Esophagus squamous epithelium (tissue), 5 donors: ENCODE measurements around the gene PTPRC. TPM values are rescaled to one million over a fixed set of nuclear protein-coding genes. Genes with fewer than 3 reads are reported as not detected.

ENCODE experiments used
- DNase-seq: peaks from one replicate; lab custom pipeline; 2025; lab: John Stamatoyannopoulos, UW
- H3K27ac ChIP-seq, 4 donors: fragments of 200-600 bp; sonication (generic); one replicate each; pipeline ENCODE4 v1.5.1; 2016 to 2019; ENCODE audit warnings: mild to moderate bottlenecking in 1 of 4
- H3K27me3 ChIP-seq, 4 donors: fragments of 200-600 bp; sonication (generic); 1 replicate in 3 of 4; 2 replicates in 1 of 4; pipeline versions ENCODE4 v1.5.1 to v1.6.0; 2017 to 2021; ENCODE audit warnings: antibody characterized with exemption in 1 of 4
- H3K36me3 ChIP-seq, 3 donors: fragments of 200-600 bp; sonication (generic); one replicate each; pipeline ENCODE4 v1.5.1; 2016 to 2019
- H3K4me1 ChIP-seq, 3 donors: fragments of 200-600 bp; sonication (generic); one replicate each; pipeline ENCODE4 v1.5.1; 2017 to 2019
- H3K4me3 ChIP-seq, 4 donors: fragments of 200-600 bp; sonication (generic); 1 replicate in 3 of 4; 2 replicates in 1 of 4; pipeline ENCODE4 v1.5.1; 2016 to 2019; ENCODE audit warnings: mild to moderate bottlenecking in 2 of 4, moderate library complexity in 1 of 4
- H3K9me3 ChIP-seq, 3 donors: fragments of 200-600 bp; sonication (generic); one replicate each; pipeline ENCODE4 v1.5.1; 2016 to 2019
- POLR2A ChIP-seq, 4 donors: fragments of 450-650 bp; IDR thresholded peaks; one replicate each; pipeline ENCODE4 v1.6.1; 2017; ENCODE audit warnings: antibody characterized with exemption in 4 of 4, mild to moderate bottlenecking in 4 of 4, moderate library complexity in 3 of 4
- WGBS, 2 donors: methylation state at CpG; one replicate each; pipeline ENCODE4 v1.1.5; 2018; 5-methylcytosine and 5-hydroxymethylcytosine counted together
- intact Hi-C: fragments of 100-400 bp; cut with DNase I; formaldehyde crosslinking; loops from one replicate; pipeline ENCODE4 v1.15.0; 2022
- total RNA-seq, 4 donors: library from RNA; depleted of rRNA; stranded (reverse); fragments of >200 nt; gene quantifications; one replicate each; pipeline ENCODE4 v1.1.0, GENCODE V29; 2016
- TF ChIP-seq, protein P1 (sequence below), 6 experiments: fragments of 450-650 bp in 4 of 6; fragments of 200-600 bp in 2 of 6; sonication (generic) in 2 of 6; IDR thresholded peaks; one replicate each; pipeline ENCODE4 v1.5.1; 2016 to 2019; ENCODE audit warnings: antibody characterized with exemption in 6 of 6, mild to moderate bottlenecking in 4 of 6, moderate library complexity in 4 of 6
- donor health status: DM: yes; HTN: yes; CAD: no.

Gene PTPRC
- total RNA-seq, 4 donors from 2014 or later: 9.2 to 39.1 (median 14.9) TPM

DNA sequence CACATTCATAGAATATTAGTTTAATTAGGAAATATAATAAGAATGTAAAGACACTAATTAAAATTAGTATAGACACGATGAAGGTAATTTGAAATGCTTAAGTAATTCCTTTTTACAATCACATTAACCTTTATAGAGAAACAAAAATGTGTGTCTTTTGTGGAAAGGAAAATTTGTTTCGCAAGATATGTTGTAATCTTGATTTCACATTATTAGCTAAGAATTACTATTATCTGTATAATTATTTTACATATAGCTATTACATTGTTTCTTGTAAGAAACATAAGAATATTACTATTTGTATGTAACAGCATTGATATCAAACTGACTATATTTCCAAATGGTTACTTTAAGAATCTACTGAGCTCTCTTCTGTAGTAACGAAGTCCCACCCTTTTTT, 111.2 kb downstream of the PTPRC start:
- H3K36me3 ChIP-seq: no peaks in the 10 kb centered on the region
- no peaks in the 10 kb centered on the region for H3K9me3 ChIP-seq
- TF ChIP-seq POLR2A (IDR thresholded peaks at IDR 0.05): no peak
- TF ChIP-seq, protein P1, sequence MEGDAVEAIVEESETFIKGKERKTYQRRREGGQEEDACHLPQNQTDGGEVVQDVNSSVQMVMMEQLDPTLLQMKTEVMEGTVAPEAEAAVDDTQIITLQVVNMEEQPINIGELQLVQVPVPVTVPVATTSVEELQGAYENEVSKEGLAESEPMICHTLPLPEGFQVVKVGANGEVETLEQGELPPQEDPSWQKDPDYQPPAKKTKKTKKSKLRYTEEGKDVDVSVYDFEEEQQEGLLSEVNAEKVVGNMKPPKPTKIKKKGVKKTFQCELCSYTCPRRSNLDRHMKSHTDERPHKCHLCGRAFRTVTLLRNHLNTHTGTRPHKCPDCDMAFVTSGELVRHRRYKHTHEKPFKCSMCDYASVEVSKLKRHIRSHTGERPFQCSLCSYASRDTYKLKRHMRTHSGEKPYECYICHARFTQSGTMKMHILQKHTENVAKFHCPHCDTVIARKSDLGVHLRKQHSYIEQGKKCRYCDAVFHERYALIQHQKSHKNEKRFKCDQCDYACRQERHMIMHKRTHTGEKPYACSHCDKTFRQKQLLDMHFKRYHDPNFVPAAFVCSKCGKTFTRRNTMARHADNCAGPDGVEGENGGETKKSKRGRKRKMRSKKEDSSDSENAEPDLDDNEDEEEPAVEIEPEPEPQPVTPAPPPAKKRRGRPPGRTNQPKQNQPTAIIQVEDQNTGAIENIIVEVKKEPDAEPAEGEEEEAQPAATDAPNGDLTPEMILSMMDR (IDR thresholded peaks at IDR 0.05): no peak
- H3K4me3 ChIP-seq: no peak overlapping the region
- 61 to 64% methylated on average over 3 of the region's 3 CpGs for WGBS, 2 donors
- no peak for DNase-seq
- intact Hi-C loops: no loop called here
- no peaks in the 10 kb centered on the region for H3K4me1 ChIP-seq
- H3K27me3 ChIP-seq: no peaks in the 10 kb centered on the region
- no peak overlapping the region for H3K27ac ChIP-seq

DNA sequence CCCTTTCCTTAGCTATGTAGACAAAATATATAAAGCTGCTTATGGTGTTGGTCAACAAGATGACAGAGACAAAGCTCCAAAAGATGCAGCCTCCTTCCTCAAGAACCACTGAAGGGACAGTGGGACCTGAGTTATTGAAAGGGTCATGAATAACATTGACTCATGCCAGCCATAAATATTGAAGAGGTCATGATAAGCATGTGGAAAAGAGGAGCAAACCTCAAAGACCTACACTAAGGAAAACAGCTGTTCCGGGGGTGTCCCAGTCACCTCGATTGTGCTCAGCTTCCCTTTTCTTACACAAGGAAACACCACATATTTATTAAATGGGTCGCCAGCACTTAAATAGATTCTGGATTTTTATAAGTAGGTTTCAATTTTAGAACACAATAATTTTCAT, 112.9 kb downstream of the PTPRC start:
- no peak for DNase-seq
- Histone ChIP-seq H3K4me3 (no peak overlapping the region), H3K36me3 (no peaks in the 10 kb centered on the region), H3K27me3 (no peaks in the 10 kb centered on the region), H3K9me3 (no peaks in the 10 kb centered on the region), H3K27ac (no peak overlapping the region), H3K4me1 (no peaks in the 10 kb centered on the region)
- TF ChIP-seq, protein P1 (IDR thresholded peaks at IDR 0.05): no peak
- TF ChIP-seq POLR2A (IDR thresholded peaks at IDR 0.05): no peak
- 63 to 69% methylated on average over 3 of the region's 3 CpGs for WGBS, 2 donors
- intact Hi-C loops: no loop called here

DNA sequence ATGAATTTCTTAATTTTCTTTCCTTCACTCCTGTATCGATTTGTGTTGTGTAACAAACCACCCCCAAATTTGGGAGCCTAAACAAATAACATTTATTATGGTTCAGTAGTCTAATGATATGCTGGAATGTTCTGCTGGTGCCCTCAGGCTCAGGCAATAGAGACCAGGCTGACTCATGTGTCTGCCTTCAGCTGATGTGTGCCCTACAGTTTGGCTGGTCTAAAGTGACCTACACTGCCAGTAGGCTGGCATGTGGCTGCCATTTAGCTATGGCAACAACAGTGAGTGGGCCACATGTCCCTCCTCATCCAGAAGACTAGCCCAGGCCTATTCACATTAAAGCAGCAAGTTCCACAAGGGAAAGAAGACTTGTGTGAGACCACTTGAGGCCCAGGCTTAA, 115.8 kb downstream of the PTPRC start:
- WGBS, 2 donors: 56 to 71% methylated on average over 1 of the region's 1 CpG
- no peak for DNase-seq
- TF ChIP-seq POLR2A (IDR thresholded peaks at IDR 0.05): no peak
- TF ChIP-seq, protein P1 (IDR thresholded peaks at IDR 0.05): no peak
- Histone ChIP-seq H3K9me3 (no peaks in the 10 kb centered on the region), H3K36me3 (no peaks in the 10 kb centered on the region), H3K4me3 (no peak overlapping the region), H3K27me3 (no peaks in the 10 kb centered on the region), H3K27ac (no peak overlapping the region), H3K4me1 (no peaks in the 10 kb centered on the region)
- intact Hi-C loops: no loop called here

DNA sequence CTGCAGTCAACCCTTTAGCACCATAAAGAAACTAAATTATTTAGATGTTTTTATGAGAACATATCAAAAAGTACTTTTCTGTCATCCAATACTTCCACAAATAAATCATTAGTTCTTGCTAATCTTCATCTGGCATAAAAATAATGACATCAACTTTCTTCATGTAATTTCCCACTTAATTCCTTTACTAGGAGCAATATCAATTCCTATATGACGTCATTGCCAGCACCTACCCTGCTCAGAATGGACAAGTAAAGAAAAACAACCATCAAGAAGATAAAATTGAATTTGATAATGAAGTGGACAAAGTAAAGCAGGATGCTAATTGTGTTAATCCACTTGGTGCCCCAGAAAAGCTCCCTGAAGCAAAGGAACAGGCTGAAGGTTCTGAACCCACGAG, 116.9 kb downstream of the PTPRC start:
- Histone ChIP-seq H3K27ac (no peak overlapping the region), H3K27me3 (no peaks in the 10 kb centered on the region), H3K4me3 (no peak overlapping the region), H3K9me3 (no peaks in the 10 kb centered on the region), H3K36me3 (no peaks in the 10 kb centered on the region), H3K4me1 (no peaks in the 10 kb centered on the region)
- no peak for DNase-seq
- intact Hi-C loops: no loop called here
- 57 to 69% methylated on average over 2 of the region's 2 CpGs for WGBS, 2 donors
- TF ChIP-seq, protein P1 (IDR thresholded peaks at IDR 0.05): no peak
- TF ChIP-seq POLR2A (IDR thresholded peaks at IDR 0.05): no peak

DNA sequence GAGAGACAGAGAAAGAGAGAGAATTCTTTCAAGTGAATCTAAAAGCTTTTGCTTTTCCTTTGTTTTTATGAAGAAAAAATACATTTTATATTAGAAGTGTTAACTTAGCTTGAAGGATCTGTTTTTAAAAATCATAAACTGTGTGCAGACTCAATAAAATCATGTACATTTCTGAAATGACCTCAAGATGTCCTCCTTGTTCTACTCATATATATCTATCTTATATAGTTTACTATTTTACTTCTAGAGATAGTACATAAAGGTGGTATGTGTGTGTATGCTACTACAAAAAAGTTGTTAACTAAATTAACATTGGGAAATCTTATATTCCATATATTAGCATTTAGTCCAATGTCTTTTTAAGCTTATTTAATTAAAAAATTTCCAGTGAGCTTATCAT, 117.6 kb downstream of the PTPRC start:
- TF ChIP-seq, protein P1 (IDR thresholded peaks at IDR 0.05): peak in 1 of 6 experiments; percentile 8
- TF ChIP-seq POLR2A (IDR thresholded peaks at IDR 0.05): no peak
- H3K27ac ChIP-seq: no peak overlapping the region
- no peak for DNase-seq
- no peaks in the 10 kb centered on the region for H3K4me1 ChIP-seq
- intact Hi-C loops: no loop called here
- no peak overlapping the region for H3K4me3 ChIP-seq
- H3K36me3 ChIP-seq: no peaks in the 10 kb centered on the region
- H3K27me3 ChIP-seq: no peaks in the 10 kb centered on the region
- no peaks in the 10 kb centered on the region for H3K9me3 ChIP-seq
